ENCODE data around the gene NRROS.

- TF ChIP-seq CTCF (conservative IDR thresholded peaks at IDR 0.05; ENCODE audit: low read length) (no peak), EZH2phosphoT487 (IDR thresholded peaks at IDR 0.05; ENCODE audit: borderline replicate concordance) (no peak)
These were observed 39.8 kb upstream of the NRROS start for GRCh38 chr3:196599734-196600128.

Measured in Loucy (cell line).